Measurements from ENCODE around the gene GIT1. TPM values are rescaled to one million over a fixed set of nuclear protein-coding genes. Genes with fewer than 3 reads are reported as not detected.

The GIT1 gene
- total RNA-seq, 1 donor from 2014 or later = 27.7 TPM

DNA sequence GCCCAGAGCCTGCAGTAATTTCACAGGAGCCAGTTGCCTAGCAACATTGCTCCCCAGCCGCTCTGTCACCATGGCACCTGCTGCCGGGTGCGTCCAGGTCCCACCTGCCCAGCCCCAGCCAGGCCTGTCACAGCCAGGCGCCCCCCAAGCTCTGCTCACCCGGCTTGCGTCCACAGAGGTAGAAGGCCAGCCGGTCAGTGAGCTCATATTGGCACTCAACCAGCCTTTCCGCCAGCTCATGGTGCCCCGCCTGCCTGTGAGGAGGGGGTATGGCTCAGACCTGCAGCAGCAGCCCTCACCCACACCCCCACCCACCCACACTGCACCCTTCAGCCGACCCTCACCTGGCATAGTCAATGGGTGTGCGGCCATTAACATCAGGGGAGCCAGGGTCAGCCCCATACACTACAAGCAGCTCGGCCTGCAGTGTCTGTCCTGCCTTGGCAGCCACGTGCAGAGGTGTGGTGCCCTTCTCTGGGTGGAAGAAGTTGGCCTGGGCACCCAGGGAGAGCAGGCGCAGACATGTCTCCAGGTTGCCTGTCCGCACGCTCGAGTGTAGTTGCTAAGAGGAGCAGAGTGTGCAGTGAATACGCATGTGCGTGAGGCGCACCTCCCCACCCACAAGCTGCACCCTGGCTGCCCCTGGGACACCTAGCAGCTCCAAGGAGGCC, 7.7 kb downstream of the GIT1 start:
- no peak for DNase-seq (ENCODE audit: low read depth in 2 of 2)

DNA sequence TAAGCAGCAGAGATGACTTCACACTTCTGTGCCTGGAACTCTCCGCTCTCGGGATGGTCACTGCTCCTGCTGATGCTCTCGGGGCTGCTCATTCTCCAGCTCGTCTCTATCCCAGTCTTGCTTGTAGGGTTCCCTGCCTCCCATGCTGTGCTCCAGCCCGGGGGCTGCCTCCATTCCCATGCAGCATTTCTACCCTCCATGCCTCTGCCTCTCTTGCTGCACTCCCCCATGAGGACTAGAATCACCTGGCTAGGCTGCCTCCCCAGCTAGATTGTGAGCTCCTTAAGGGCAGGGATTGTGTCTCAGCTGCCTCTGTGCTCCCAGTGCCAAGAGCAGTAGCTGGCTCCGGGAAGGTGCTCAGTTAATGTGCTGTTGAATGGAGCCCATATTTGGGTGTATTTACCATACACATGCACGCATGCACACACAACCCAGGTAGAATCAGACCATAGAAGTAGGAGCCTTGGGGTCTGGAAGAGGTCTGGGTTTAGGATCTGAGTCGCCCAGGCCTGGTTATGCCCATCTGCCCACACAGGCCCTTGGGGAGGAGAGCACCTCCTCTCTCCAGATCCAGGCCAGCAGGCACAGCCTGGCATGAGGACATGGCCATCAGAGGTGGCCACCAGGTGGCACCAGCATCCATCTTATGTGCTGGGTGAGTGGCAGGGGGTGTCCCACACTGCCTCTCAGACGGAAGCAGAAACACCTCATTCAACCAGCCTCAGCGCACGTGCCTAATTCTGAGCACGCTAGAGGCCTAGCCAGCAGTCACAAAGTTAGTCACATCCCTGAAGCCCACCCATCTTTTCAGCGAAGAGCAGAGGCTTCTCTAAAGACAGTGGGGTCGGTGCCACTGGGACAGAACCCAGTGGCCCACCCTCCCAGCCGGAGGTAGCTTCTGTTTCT, 9.3 kb downstream of the GIT1 start:
- DNase-seq (ENCODE audit: low read depth in 2 of 2) = peak; percentile 75 to 90

DNA sequence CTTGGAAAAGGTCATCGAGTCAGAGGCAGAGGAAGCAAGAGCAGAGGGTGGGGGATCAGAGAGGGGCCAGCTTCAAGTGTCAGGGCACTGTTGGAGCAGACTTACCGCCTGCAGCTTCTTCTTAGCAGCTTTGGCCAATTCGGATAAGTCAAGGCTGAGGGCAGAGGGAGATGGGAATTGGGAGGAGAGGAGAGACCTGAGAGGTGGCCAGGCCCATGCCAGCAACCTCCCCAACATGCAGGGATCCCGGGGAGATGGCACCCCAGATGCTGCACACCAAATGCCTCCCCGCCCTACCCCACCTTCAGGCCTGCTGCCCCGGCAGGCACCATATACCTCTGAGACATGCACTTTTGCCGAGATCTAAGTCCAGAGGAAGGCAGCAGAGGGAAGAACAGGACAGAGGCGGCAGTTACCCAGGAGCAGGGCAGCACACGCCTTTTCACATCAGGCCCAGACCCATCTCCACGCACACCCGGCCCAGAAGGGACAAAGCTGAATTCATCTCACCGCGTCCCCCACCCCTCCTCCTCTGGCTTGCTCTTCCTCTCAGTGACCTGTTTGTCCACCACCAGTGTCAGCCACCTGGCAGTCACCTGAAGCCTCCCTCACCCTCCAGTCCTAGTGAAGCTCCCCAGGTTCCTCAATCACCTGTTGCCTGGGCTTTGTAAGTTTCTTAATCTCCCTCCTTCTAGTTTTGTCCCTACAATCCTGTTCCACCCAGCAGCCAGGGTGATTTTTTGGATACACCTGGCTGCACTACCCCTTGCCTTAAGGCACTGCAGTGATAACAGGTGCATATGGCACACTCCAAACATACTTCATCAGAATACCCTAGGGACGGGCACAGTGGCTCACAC, 10.6 kb downstream of the GIT1 start:
- no peak for DNase-seq (ENCODE audit: low read depth in 2 of 2)

DNA sequence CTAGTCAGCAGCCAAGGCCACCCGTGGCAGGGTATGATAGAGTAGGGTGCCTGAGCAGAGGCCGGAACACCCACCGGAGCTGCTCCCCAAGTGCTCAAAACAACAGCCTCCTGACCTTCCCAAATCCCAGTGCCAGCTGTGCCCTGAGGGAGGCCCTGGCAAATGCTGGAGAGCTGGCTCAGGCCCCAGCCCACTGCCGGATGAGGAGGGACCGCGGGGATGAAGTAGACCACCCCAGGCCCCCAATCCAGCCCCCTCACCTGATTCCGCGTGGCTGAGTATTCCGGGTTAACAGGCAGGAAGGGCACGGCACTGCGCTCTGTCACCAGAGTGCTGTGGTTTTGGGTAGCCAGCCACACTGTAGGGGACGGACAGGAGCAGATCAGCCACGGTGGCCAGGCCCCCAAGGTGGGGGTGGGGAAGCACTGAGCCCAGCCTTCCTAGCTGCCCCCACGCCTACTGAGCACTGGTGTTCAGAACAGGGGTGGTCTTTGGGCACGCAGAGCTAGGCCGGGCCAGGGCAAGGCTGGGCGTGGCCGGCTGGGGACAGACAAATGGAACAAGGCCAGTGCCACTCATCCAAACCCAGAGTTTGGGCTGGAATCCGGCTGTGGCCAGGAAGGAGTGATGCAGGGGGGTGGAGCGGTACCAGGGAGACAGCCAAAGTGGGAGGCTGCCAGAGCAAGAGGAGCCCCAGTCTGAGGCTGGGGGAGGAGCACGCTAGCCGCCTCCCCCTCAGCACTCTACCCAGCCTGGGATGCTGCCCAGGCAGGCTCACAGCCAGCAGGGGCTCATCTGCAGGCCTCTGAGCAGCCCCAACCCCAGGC, 11.8 kb downstream of the GIT1 start:
- no peak for DNase-seq (ENCODE audit: low read depth in 2 of 2)

DNA sequence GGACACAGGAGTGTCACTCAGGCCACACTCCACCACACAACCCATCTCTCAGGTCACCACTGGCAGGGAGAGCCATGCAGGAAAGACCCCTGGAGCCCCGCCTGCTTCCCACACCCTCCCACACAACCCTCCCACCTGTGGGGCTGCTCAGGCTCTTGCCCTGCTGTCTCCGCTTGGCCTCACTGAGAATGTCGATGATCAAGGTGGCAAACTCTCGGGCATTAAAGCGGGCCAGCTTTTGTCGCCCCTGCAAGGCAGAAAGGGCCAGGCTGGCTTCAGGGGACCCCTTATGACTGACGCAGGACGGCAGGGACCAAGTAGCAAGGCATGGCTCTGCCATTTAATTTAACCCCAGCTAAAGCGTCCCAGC, 12.5 kb downstream of the GIT1 start:
- no peak for DNase-seq (ENCODE audit: low read depth in 2 of 2)

DNA sequence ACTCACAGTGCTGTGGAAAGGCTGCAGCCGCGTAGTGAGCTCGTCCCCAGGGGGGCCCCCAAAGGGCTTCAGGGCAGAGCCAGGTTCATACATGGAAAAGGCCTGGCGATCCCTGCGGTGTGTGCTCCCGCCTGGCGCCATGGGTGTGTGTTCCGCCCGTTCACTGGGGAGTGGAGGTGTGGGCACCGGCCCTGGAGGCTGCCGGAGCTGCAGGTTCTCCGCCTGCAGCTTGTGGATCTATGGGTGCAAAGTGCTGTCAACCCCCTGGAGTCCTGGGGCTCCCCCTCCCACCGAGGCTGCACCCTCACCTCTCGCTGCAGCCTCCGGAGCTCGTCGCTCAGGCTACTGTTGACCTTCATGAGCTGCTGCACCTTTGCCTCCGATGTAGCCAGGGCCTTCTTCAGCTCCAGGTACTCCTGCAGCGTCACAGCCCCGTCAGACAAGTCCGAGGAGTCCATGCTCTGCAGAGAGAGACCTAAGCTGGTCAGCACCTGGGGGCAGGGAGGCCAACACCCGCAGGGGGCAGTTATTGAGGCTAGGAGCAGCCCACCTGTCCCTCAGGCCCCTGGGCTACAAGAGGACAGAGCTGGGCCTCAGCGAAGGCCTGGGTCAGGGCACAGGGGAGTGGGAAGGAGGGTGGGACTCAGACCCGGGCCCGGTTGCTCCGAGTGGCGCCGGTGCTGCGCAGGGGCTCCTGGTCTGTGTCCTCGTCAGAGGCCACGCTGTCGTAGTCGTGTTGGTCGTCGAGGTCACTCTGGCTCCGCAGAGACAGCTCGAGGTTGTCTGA, 13.0 kb downstream of the GIT1 start:
- no peak for DNase-seq (ENCODE audit: low read depth in 2 of 2)

DNA sequence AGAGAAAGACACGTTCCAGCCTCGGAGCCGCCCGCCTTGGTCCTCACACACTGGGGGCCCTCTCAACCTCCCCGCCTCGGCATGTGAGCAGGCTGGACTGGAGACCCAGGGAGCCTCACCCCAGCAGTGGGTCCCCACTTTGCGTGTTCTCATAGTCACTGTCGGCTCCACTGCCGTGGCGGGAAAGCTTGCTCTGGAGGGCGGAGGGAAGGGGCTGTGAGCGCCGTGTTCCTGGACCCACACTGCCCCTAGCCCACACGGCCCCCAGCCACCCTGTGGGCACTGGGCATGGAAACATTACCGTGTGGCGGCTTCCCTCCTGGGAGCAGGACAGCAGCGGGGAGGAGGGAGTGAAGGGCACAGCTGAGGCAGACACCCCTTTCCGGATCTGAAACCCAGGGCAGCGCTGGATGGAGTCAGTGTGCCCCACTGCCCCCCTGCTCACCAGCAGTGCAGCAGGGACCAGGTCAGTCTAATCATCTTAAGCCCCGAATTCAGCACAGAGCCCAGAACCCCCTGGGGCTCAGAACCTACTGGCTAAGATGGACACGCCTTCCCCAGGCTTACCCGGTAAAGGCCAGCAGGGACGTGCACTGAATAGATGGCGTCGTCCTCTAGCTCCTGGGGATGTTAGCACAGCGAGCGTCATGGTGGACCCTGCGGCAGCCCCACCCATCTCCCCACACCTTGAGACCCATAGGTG, 13.8 kb downstream of the GIT1 start:
- DNase-seq (ENCODE audit: low read depth in 2 of 2) = no peak

DNA sequence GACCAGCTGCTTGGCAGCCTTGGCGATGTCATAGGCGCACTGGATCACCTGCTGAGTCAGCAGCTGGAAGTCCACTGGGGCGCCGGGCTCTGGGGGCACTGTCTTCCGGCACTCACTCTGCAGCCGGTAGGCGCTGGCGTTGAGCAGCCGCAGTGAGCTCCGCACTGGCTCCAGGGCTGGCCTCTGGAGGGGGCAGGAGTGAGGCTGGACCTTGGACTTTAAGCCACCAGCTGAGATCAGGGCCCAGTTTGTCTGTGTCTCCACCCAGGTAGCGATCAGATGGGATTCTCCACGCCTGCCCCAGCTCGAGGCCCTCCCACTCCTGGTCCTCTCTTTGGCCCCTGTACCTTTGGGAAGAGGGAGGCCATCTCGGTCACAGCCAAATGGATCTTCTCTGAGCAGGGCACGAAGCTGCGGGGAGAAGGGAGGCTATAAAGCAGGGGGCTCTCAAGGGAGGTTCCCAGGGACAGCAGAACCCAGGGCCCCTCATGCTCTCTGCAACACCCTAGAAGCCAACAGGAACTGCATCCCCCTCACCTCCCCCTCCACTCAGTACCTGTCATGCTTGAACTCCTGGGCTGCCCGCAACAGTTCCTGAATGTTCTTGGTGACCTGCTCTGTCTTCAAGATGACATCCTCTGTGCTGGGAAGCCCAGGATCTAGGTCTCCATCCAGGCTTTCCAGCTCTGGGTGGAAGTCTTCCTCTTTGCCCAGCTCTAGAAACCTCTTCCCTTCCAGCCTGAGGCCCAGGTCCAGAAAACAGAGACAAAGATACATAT, 14.5 kb downstream of the GIT1 start:
- no peak for DNase-seq (ENCODE audit: low read depth in 2 of 2)

DNA sequence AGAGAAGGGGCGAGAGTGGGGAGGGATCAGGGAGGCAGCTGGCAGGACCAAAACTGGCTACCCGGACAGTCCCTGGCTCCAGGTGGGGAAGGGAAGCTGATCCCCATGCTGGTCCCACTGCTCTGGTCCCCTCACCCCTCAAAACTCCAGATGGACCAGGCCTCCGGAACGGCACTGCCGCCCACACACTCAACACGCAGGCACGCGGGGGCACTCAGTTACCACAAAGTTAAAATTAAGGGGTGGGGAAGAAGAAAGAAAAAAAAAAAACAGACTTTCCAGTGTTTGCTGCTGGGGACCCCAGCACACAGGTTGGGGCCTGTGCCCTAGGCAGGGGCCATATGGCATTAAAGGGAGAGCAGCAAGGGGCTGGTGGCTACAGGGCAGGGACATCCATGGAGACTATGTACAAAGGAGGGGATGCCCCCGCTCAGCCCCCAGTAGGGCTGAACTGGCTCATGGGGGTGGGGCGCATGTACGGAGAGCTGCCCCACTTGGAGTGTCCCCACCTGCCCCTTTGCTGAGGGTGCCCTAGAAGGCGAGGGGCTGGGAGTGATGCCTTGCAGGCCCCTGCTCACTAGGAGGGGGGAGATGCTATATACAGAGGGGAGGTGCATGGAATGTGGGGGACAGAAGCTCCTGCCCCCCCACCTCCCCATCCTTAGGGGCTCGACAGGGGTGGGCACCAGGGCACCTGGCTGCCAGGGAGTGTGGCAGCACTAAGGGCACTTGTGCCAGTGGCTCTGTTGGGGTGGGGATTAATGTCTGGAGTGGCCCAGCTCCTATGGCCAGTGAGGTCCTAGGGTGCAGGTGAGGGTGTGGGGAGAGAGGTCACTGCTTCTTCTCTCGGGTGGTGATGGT, 15.3 kb downstream of the GIT1 start:
- no peak for DNase-seq (ENCODE audit: low read depth in 2 of 2)

DNA sequence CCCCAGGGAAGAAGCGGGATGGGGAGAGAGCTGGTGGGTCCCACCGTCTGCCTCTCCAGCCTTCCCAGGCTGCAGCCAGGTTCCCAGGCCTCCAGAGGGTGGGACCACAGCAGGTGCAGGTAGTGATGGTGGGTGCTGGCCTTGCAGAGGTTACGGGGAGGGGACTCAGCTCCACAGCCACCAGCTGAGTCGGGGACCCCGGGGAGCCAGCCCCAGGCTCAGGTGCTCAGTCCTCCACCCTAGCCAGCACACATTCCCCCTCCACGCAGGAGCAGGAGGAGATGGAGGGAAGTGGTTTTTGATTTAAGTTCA, 15.9 kb downstream of the GIT1 start:
- no peak for DNase-seq (ENCODE audit: low read depth in 2 of 2)

DNA sequence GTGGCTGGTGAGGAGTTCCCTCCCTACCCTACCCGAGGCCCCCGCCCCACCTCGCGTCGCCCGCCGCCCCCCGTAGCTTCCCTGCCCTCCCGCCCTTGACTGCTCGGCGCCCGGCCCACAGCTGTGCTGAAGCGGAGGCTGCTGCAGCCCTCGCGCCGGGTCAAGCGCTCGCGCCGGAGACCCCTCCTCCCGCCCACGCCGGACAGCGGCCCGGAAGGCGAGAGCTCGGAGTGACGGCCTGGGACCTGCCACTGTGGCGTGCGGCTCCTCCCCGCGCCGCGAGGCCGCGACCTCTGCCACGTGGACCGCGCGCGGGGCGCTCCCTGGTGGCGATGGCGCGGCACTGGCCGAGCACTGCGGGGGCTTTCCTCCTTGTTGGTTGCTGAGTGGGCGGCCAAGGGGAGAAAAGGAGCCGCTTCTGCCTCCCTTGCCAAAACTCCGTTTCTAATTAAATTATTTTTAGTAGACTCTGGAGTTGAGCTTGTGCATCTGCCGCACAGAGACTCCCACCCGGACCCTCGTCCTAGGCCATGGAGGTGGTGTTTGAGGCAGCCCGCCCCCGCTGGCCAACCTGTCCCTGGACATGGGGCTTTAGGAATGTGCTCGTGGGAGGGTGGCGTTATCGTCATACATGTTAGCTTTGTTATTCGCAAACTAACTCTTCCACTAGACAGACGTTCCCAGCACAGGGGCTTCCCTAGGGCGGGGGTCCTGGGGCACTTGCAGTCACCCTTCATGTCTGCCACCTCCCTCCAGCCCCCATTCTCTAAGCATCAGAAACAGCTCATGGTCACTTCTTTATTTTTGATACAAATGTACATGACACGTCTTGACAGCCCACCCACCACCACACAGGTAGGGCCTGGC, 16.5 kb downstream of the GIT1 start:
- DNase-seq (ENCODE audit: low read depth in 2 of 2) = peak in 1 of 2 donors; percentile 71

DNA sequence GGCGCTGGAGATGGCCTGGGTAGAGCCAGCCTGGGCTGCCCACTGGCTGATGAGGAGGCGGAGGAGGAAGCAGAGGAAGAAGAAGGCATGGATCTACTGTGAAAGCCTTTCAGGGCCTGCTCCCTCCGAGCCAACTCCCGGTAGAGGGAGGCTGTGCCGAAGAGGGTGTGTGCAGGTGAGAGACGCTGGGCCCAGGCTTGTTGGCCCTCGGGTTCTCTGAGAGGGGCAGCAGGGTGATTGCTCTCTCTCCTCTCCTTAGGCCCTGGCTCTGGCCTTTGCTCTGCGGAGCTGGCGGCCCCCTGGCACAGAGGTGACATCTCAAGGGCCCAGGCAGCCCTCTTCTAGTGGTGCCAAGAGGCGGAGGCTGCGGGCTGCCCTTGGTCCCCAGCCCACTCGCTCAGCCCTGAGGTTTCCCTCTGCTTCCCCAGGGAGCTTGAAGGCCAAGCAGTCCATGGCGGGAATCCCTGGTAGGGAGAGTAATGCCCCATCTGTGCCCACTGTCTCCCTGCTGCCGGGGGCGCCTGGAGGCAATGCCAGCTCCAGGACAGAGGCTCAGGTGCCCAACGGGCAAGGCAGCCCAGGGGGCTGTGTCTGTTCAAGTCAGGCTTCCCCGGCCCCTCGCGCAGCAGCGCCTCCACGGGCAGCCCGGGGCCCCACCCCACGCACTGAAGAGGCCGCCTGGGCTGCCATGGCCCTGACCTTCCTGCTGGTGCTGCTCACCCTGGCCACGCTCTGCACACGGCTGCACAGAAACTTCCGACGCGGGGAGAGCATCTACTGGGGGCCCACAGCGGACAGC, 17.4 kb downstream of the GIT1 start:
- DNase-seq (ENCODE audit: low read depth in 2 of 2) = no peak

DNA sequence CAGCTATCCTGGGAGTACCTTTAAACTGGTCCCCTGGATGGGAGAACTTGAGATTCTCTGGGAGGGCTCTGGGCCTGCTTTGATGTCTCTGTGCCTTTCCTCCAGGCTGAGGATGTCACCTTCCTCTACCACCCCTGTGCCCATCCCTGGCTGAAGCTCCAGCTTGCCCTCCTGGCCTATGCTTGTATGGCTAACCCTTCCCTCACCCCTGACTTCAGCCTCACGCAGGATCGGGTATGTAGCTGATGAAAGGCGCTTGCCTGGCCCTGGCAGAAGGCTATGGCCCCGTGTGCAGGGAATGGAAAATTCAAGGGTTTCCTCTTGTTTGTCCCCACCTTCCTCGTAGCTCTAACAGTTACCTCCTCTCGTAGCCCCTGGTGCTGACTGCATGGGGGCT, 18.0 kb downstream of the GIT1 start:
- no peak for DNase-seq (ENCODE audit: low read depth in 2 of 2)

DNA sequence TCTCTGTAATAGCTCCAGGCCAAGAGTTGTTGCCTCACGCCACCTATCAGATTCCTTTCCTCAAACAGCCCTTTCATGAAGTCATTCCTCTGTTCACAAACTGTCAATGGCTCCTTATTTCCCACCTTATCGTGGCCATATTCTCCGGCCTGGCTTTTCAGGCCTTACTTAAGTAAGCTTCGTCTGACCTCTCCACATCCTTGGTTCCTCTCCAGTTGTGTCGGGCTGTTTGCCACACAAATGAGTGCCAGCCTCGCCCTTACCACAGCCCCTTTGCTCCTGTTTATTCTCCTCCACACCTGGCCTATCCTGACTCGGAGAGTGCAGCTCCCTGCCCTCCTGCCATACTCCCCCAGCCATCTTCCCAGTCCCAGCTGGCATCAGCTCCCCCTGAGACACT, 18.9 kb downstream of the GIT1 start:
- DNase-seq (ENCODE audit: low read depth in 2 of 2) = no peak

DNA sequence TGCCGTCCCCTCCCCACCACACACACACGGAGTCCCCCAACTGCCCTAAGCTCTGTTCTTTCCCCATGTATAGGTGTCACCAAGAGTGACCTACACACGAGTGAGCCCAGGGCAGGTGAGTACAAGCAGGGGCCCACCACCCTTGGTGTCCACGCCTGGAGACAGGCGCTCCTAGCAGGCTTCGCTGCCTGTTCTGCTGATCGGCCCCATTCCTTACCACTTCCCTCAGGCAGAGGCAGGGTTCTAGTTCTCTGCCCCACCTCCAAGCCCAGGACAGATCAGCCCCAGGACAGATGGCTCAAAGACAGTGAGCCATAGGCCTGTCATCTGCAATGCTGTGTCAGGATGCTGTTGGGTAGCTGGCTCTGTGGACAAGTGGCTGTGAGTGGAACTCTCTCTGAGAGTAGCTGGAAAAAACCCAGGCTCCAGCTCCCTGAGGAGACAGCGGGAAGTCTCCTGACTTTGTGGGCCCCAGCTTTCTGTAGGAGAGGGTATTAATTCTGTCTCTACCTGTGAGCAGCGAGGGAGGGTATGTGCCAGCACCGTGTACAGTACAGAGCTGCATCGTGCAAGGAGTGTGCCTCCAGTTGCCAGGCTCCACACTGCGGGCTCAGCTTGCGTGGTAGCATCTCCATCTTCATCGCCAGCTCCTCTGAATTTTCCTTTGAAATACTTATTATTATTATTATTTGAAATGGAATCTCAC, 20.1 kb downstream of the GIT1 start:
- DNase-seq (ENCODE audit: low read depth in 2 of 2) = no peak

Measured in dermis microvascular lymphatic vessel endothelial cell (primary cell).